Body of pancreas (tissue), 4 donors: ENCODE results near the gene TTC13.

Source experiments
- POLR2A ChIP-seq, 3 donors: fragments of 450-650 bp; IDR thresholded peaks; one replicate each; pipeline ENCODE4 v1.6.1; 2016; ENCODE audit warnings: antibody characterized with exemption in 3 of 3, mild to moderate bottlenecking in 2 of 3
- TF ChIP-seq, protein P1 (sequence below), 7 experiments: fragments of 450-650 bp in 4 of 7; fragments of 200-600 bp in 3 of 7; sonication (generic) in 3 of 7; IDR thresholded peaks; one replicate each; pipeline ENCODE4 v1.5.1; 2016 to 2019; ENCODE audit warnings: antibody characterized with exemption in 7 of 7

DNA sequence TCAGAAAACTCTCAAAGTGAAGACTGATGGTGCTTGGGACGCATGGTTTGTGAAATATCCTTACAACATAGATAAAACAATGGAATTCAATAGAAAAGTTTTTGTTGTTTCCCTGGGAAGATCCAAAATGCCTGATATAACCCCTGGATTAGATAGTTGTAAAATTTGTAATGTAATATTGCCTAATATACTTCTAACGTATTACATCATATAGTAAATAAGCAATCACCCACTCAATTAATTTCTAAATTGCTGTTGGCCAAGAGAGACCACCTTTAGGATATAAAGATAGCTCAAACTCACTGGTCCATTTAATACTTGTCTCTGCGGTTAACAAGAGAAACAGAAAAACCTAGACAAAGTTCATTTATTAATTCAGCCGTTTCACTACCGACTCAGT lies 42.2 kb downstream of the TTC13 start:
- no peak for TF ChIP-seq POLR2A (IDR thresholded peaks at IDR 0.05)
- TF ChIP-seq, protein P1, sequence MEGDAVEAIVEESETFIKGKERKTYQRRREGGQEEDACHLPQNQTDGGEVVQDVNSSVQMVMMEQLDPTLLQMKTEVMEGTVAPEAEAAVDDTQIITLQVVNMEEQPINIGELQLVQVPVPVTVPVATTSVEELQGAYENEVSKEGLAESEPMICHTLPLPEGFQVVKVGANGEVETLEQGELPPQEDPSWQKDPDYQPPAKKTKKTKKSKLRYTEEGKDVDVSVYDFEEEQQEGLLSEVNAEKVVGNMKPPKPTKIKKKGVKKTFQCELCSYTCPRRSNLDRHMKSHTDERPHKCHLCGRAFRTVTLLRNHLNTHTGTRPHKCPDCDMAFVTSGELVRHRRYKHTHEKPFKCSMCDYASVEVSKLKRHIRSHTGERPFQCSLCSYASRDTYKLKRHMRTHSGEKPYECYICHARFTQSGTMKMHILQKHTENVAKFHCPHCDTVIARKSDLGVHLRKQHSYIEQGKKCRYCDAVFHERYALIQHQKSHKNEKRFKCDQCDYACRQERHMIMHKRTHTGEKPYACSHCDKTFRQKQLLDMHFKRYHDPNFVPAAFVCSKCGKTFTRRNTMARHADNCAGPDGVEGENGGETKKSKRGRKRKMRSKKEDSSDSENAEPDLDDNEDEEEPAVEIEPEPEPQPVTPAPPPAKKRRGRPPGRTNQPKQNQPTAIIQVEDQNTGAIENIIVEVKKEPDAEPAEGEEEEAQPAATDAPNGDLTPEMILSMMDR (IDR thresholded peaks at IDR 0.05) = no peak
